Activated B cell treated with CpG ODN at 0.5 μM for 24 hours (primary cell): ENCODE results near the gene CLEC1A. TPM values are rescaled to one million over a fixed set of nuclear protein-coding genes. Genes with fewer than 3 reads are reported as not detected.

Experiments
- ATAC-seq: fragments of 200-7000 bp; cut with Tn5 transposase; one replicate; pipeline ENCODE4 v1.10.0; 2021; ENCODE audit warnings: low read depth, mild to moderate bottlenecking, moderate library complexity
- CTCF ChIA-PET: fragments of 350-600 bp; sonication (Branson Sonifier 250); formaldehyde crosslinking; loops from one replicate; lab custom pipeline; 2021; ENCODE audit warnings: antibody characterized with exemption; lab: Charles Lee
- POLR2A ChIA-PET: fragments of 350-600 bp; sonication (Branson Sonifier 250); formaldehyde crosslinking; loops from one replicate; lab custom pipeline; 2021; ENCODE audit warnings: antibody characterized with exemption; lab: Charles Lee
- DNase-seq: peaks from one replicate; pipeline ENCODE4 v3.0.0; 2022
- H3K27ac Mint-ChIP-seq: one replicate; pipeline ENCODE4 v1.8.0; 2020; ENCODE audit warnings: mixed read lengths
- H3K27me3 Mint-ChIP-seq: one replicate; pipeline ENCODE4 v1.8.0; 2021; ENCODE audit warnings: mixed read lengths
- H3K36me3 Mint-ChIP-seq: one replicate; pipeline ENCODE4 v1.8.0; 2021; ENCODE audit warnings: low read depth, mixed read lengths
- H3K4me1 Mint-ChIP-seq: one replicate; pipeline ENCODE4 v1.8.0; 2021; ENCODE audit warnings: mixed read lengths
- H3K4me3 Mint-ChIP-seq: one replicate; pipeline ENCODE4 v1.8.0; 2020; ENCODE audit warnings: mild to moderate bottlenecking, mixed read lengths
- H3K9me3 Mint-ChIP-seq: one replicate; pipeline ENCODE4 v1.8.0; 2020; ENCODE audit warnings: mixed read lengths
- intact Hi-C: fragments of 100-400 bp; cut with micrococcal nuclease; formaldehyde crosslinking; loops from one replicate; pipeline ENCODE4 v1.15.1; 2024
- total RNA-seq: library from RNA; stranded (reverse); gene quantifications from 2 replicates; pipeline ENCODE4 v1.2.3, GENCODE V29; 2022
- TF ChIP-seq, protein P1 (sequence below): fragments of 200-600 bp; IDR thresholded peaks from one replicate; pipeline ENCODE4 v1.8.0; 2022; ENCODE audit warnings: antibody characterized with exemption, mild to moderate bottlenecking

The CLEC1A gene
- total RNA-seq, 1 donor from 2014 or later = not detected

DNA sequence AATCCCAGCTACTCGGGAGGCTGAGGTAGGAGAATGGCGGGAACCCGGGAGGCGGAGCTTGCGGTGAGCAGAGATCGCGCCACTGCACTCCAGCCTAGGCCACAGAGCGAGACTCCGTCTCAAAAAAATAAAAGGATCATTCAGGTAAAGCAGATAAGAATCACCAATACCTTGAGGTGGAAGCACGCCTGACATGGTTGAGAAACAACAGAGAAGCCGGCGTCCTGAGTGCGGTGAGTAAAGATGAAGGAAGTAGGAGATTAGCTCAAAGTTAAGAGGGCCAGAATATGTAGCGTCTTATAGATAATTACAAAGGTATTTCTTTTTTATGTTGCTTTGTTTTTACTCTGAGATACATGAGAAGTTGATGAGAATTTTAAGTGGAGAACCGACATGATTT lies 16.5 kb upstream of the CLEC1A start:
- Mint-ChIP-seq H3K27ac (no peak overlapping the region), H3K9me3 (peaks cover 5% of the 10 kb centered on the region), H3K36me3 (no peaks in the 10 kb centered on the region), H3K4me3 (no peak overlapping the region), H3K4me1 (no peaks in the 10 kb centered on the region), H3K27me3 (peaks cover 16% of the 10 kb centered on the region)
- ATAC-seq (no peak), DNase-seq (no peak)
- TF ChIP-seq, protein P1, sequence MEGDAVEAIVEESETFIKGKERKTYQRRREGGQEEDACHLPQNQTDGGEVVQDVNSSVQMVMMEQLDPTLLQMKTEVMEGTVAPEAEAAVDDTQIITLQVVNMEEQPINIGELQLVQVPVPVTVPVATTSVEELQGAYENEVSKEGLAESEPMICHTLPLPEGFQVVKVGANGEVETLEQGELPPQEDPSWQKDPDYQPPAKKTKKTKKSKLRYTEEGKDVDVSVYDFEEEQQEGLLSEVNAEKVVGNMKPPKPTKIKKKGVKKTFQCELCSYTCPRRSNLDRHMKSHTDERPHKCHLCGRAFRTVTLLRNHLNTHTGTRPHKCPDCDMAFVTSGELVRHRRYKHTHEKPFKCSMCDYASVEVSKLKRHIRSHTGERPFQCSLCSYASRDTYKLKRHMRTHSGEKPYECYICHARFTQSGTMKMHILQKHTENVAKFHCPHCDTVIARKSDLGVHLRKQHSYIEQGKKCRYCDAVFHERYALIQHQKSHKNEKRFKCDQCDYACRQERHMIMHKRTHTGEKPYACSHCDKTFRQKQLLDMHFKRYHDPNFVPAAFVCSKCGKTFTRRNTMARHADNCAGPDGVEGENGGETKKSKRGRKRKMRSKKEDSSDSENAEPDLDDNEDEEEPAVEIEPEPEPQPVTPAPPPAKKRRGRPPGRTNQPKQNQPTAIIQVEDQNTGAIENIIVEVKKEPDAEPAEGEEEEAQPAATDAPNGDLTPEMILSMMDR = no peak
- intact Hi-C loops = no loop called here
- CTCF ChIA-PET = no interaction called here
- POLR2A ChIA-PET = no interaction called here

- Mint-ChIP-seq H3K4me3 (no peak overlapping the region), H3K9me3 (no peaks in the 10 kb centered on the region), H3K36me3 (no peaks in the 10 kb centered on the region), H3K4me1 (no peaks in the 10 kb centered on the region), H3K27ac (no peak overlapping the region), H3K27me3 (peaks cover 12% of the 10 kb centered on the region)
- intact Hi-C loops = no loop called here
- DNase-seq (no peak), ATAC-seq (no peak)
- CTCF ChIA-PET = no interaction called here
- TF ChIP-seq, protein P1 = no peak
- POLR2A ChIA-PET = no interaction called here
Measured at GRCh38 chr12:10113920-10114319, 15.1 kb upstream of the CLEC1A start.

- H3K9me3 Mint-ChIP-seq = no peaks in the 10 kb centered on the region
- TF ChIP-seq, protein P1 = no peak
- POLR2A ChIA-PET = no interaction called here
- CTCF ChIA-PET = no interaction called here
- DNase-seq (no peak), ATAC-seq (no peak)
- no peak overlapping the region for H3K4me3 Mint-ChIP-seq
- H3K36me3 Mint-ChIP-seq = no peaks in the 10 kb centered on the region
- H3K4me1 Mint-ChIP-seq = no peaks in the 10 kb centered on the region
- peaks cover 12% of the 10 kb centered on the region for H3K27me3 Mint-ChIP-seq
- H3K27ac Mint-ChIP-seq = no peak overlapping the region
- intact Hi-C loops = no loop called here
Measured at GRCh38 chr12:10113075-10113474, 14.3 kb upstream of the CLEC1A start.

DNA sequence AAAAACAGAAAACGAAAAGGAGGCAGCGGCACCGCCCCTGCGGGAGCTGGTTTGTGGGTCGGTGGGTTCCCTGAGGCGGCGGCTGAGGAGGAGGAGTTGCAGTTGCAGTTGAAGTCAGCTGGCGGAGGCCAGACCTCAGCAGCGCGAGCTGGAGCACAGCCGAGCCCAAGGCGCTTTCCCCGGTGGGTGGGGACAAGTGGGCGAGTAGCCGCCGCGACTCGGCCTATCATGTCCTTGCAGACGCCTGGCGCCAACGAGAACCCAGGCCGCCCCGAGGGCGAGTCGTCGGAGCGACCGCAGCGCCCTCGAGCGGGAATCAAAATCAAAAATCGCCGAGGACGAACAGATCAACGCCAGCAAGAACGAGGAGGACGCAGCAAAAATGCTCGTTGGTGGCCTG lies 12.7 kb upstream of the CLEC1A start:
- H3K27me3 Mint-ChIP-seq = peaks cover 21% of the 10 kb centered on the region
- POLR2A ChIA-PET = no interaction called here

DNA sequence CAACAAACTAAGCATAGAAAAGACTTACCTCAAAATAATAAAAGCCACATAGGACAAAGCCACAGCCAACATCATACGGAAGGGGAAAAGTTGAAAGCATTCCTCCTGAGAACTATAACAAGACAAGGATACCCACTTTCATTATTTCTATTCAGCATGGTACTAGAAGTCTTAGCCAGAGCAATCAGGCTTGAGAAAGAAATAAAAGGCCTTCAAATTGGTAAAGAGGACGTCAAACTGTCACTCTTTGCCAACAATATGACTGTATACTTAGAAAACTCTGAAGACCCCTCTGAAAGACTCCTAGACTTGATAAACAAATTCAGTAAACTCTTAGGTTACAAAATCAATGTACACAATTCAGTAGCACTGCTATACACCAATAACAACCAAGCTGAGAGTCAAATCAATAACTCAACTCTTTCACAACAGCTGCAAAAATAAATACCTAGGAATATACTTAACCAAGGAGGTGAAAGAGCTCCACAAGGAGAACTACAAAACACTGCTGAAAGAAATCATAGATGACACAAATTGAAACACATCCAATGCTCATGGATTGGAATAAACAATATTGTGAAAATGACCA lies 11.6 kb upstream of the CLEC1A start:
- Mint-ChIP-seq H3K4me3 (no peak overlapping the region), H3K27ac (no peak overlapping the region), H3K4me1 (no peaks in the 10 kb centered on the region), H3K27me3 (peaks cover 27% of the 10 kb centered on the region), H3K36me3 (no peaks in the 10 kb centered on the region), H3K9me3 (peaks cover 2% of the 10 kb centered on the region)
- TF ChIP-seq, protein P1 = no peak
- CTCF ChIA-PET = no interaction called here
- no peak for ATAC-seq
- intact Hi-C loops = no loop called here
- DNase-seq = no peak
- POLR2A ChIA-PET = no interaction called here

More for the DNA sequence above, 12.7 kb upstream of the CLEC1A start:
- H3K4me3 Mint-ChIP-seq = no peak overlapping the region
- H3K4me1 Mint-ChIP-seq = no peaks in the 10 kb centered on the region
- CTCF ChIA-PET = no interaction called here
- no peak for DNase-seq
- ATAC-seq = no peak
- H3K9me3 Mint-ChIP-seq = peaks cover 2% of the 10 kb centered on the region
- H3K27ac Mint-ChIP-seq = no peak overlapping the region
- TF ChIP-seq, protein P1 = no peak
- no peaks in the 10 kb centered on the region for H3K36me3 Mint-ChIP-seq
- intact Hi-C loops = no loop called here
